Colonic mucosa (tissue), 4 donors: ENCODE results near the gene ABHD8. TPM values are rescaled to one million over a fixed set of nuclear protein-coding genes. Genes with fewer than 3 reads are reported as not detected.
"Not testable (repeated sequence)": the region's sequence is repeated elsewhere in the genome, so short reads cannot be mapped to it uniquely, and the experiment has no call there.

ENCODE experiments used
- DNase-seq: peaks from one replicate; pipeline ENCODE4 v3.0.0-alpha.2; 2020
- H3K27ac ChIP-seq: fragments of 200-600 bp; one replicate; pipeline ENCODE4 v1.8.0; 2021
- H3K27me3 ChIP-seq: fragments of 200-600 bp; one replicate; pipeline ENCODE4 v1.8.0; 2021
- H3K36me3 ChIP-seq: fragments of 200-600 bp; one replicate; pipeline ENCODE4 v1.8.0; 2021
- H3K4me1 ChIP-seq: fragments of 200-600 bp; one replicate; pipeline ENCODE4 v1.8.0; 2021; ENCODE audit warnings: mild to moderate bottlenecking
- H3K4me3 ChIP-seq: fragments of 200-600 bp; one replicate; pipeline ENCODE4 v1.8.0; 2021
- H3K9ac ChIP-seq, 2 donors: one replicate each; pipeline ENCODE4 v1.7.0; 2013; ENCODE audit warnings: control low read depth in 2 of 2, low read depth in 2 of 2, low read length in 2 of 2
- H3K9me3 ChIP-seq: fragments of 200-600 bp; one replicate; pipeline ENCODE4 v1.8.0; 2021
- CTCF ChIP-seq: fragments of 200-600 bp; IDR thresholded peaks from one replicate; pipeline ENCODE4 v1.8.0; 2022; ENCODE audit warnings: antibody characterized with exemption, mild to moderate bottlenecking
- intact Hi-C: fragments of 100-400 bp; cut with DNase I; formaldehyde crosslinking; loops from one replicate; pipeline ENCODE4 v1.14.1; 2022
- total RNA-seq, 2 donors: library from RNA; stranded (reverse); fragmentation: NEBNext Ultra II Directional in 1 of 2; extraction: Animal tissue kit (Norgen Biotek cat#: 25700) in 1 of 2; gene quantifications; one replicate each; pipeline ENCODE4 v1.2.1, GENCODE V29; 2021
- donor health status: healthy.
- donor health status: DM: no; HTN: no; CAD: no.
- donor health status: DM: no; HTN: no; CAD: no.

The ABHD8 gene
- total RNA-seq, 2 donors from 2014 or later = 4.3 to 5.2 TPM

- no peak for TF ChIP-seq CTCF
- DNase-seq = no peak
- intact Hi-C loops = no loop called here
Measured at GRCh38 chr19:17300992-17301619, 2.1 kb downstream of the ABHD8 start.

GRCh38 chr19:17296976-17297375 lies 6.2 kb downstream of the ABHD8 start:
- Histone ChIP-seq H3K9ac (no peak overlapping the region), H3K36me3 (no peaks in the 10 kb centered on the region), H3K9me3 (no peaks in the 10 kb centered on the region), H3K27ac (no peak overlapping the region), H3K4me3 (no peak overlapping the region), H3K27me3 (no peaks in the 10 kb centered on the region), H3K4me1 (no peaks in the 10 kb centered on the region)
- no peak for TF ChIP-seq CTCF
- intact Hi-C loops = loop anchor here (10.0 kb wide), 1 partner anchor 168 kb away; the partner anchor contains the start of gene NXNL1
- DNase-seq = no peak

More at GRCh38 chr19:17300992-17301619, 2.1 kb downstream of the ABHD8 start:
- Histone ChIP-seq H3K4me3 (no peak overlapping the region), H3K4me1 (peaks cover 15% of the 10 kb centered on the region), H3K9ac (no peak overlapping the region), H3K9me3 (no peaks in the 10 kb centered on the region), H3K27me3 (no peaks in the 10 kb centered on the region), H3K36me3 (no peaks in the 10 kb centered on the region), H3K27ac (no peak overlapping the region)

GRCh38 chr19:17296273-17296672 lies 7.0 kb downstream of the ABHD8 start:
- H3K27ac ChIP-seq = no peak overlapping the region
- no peak for DNase-seq
- H3K36me3 ChIP-seq = no peaks in the 10 kb centered on the region
- no peak overlapping the region for H3K4me3 ChIP-seq
- no peaks in the 10 kb centered on the region for H3K4me1 ChIP-seq
- no peak for TF ChIP-seq CTCF
- intact Hi-C loops = loop anchor here (10.0 kb wide), 1 partner anchor 169 kb away; the partner anchor contains the start of gene NXNL1
- no peaks in the 10 kb centered on the region for H3K9me3 ChIP-seq
- no peaks in the 10 kb centered on the region for H3K27me3 ChIP-seq
- H3K9ac ChIP-seq = no peak overlapping the region

GRCh38 chr19:17295551-17295950 lies 7.7 kb downstream of the ABHD8 start:
- H3K4me3 ChIP-seq, H3K4me1 ChIP-seq, H3K9ac ChIP-seq, DNase-seq, H3K36me3 ChIP-seq, H3K27ac ChIP-seq, H3K27me3 ChIP-seq, H3K9me3 ChIP-seq: not testable (repeated sequence)
- intact Hi-C loops = loop anchor here (10.0 kb wide), 1 partner anchor 169 kb away; the partner anchor contains the start of gene NXNL1

- H3K9ac ChIP-seq = peak overlapping the region in 1 of 2 donors; percentile 24
- H3K9me3 ChIP-seq = no peaks in the 10 kb centered on the region
- H3K4me1 ChIP-seq = no peaks in the 10 kb centered on the region
- H3K27me3 ChIP-seq = no peaks in the 10 kb centered on the region
- TF ChIP-seq CTCF = no peak
- H3K27ac ChIP-seq = no peak overlapping the region
- no peak overlapping the region for H3K4me3 ChIP-seq
- peak; percentile 62 for DNase-seq
- H3K36me3 ChIP-seq = no peaks in the 10 kb centered on the region
- intact Hi-C loops = loop anchor here (5.0 to 10.0 kb wide), 2 partner anchors 93 to 171 kb away; partner anchors contain the start of gene NXNL1
Measured at GRCh38 chr19:17294051-17294891, 9.0 kb downstream of the ABHD8 start.
